GM13976 (cell line): ENCODE results near the gene CNIH4.

Source experiments
- DNase-seq: peaks from one replicate; pipeline ENCODE4 v3.0.0; 2012; ENCODE audit warnings: low spot score
- CTCF ChIP-seq: IDR thresholded peaks from 2 replicates; pipeline ENCODE4 v1.5.1; 2012; ENCODE audit warnings: borderline replicate concordance, mild to moderate bottlenecking; ENCODE audit not compliant: insufficient read depth; ENCODE audit errors: extremely low read depth, missing control alignments, control extremely low read depth
- in situ Hi-C: fragments of 300-500 bp; cut with MboI; formaldehyde crosslinking; loops from one replicate; pipeline ENCODE4 v1.12.0; 2022; ENCODE audit warnings: low sequenced_read_pairs, mixed read lengths, inconsistent platforms; ENCODE audit not compliant: unreplicated experiment

CNIH4 gene

GRCh38 chr1:224375059-224375458 is 18.4 kb downstream of the CNIH4 start:
- in situ Hi-C loops, result no loop called here
- DNase-seq, result no peak

GRCh38 chr1:224377676-224378006 is 21.0 kb downstream of the CNIH4 start:
- in situ Hi-C loops, result no loop called here
- DNase-seq, result peak; percentile 65
- no peak for TF ChIP-seq CTCF

More at GRCh38 chr1:224375059-224375458, 18.4 kb downstream of the CNIH4 start:
- TF ChIP-seq CTCF, result no peak

GRCh38 chr1:224378855-224379631 is 22.4 kb downstream of the CNIH4 start:
- no peak for TF ChIP-seq CTCF
- in situ Hi-C loops, result no loop called here
- DNase-seq, result peak; percentile 30

GRCh38 chr1:224380003-224380402 is 23.3 kb downstream of the CNIH4 start:
- no peak for TF ChIP-seq CTCF
- in situ Hi-C loops, result no loop called here
- DNase-seq, result peak; percentile 40

GRCh38 chr1:224381880-224382548 is 25.3 kb downstream of the CNIH4 start:
- in situ Hi-C loops, result no loop called here
- TF ChIP-seq CTCF, result no peak
- DNase-seq, result no peak

- no peak for TF ChIP-seq CTCF
- in situ Hi-C loops, result no loop called here
- no peak for DNase-seq
These were observed 26.5 kb downstream of the CNIH4 start for GRCh38 chr1:224383218-224383617.
